NCI-H1436 treated with DMSO at 0.1 percent for 48 hours (cell line): ENCODE data around the gene BMP2.

ENCODE experiments used
- DNase-seq: peaks from one replicate; lab custom pipeline; 2025; lab: John Stamatoyannopoulos, UW

Gene BMP2

GRCh38 chr20:6768228-6769140 is 998 bp downstream of the BMP2 start:
- DNase-seq: no peak

GRCh38 chr20:6769903-6770785 is 2.7 kb downstream of the BMP2 start:
- DNase-seq: no peak

- no peak for DNase-seq
Measured at GRCh38 chr20:6770786-6771100, 3.3 kb downstream of the BMP2 start.

- no peak for DNase-seq
Measured at GRCh38 chr20:6780433-6781190, 13.1 kb downstream of the BMP2 start.

GRCh38 chr20:6783752-6784151 is 16.3 kb downstream of the BMP2 start:
- no peak for DNase-seq

- no peak for DNase-seq
Measured at GRCh38 chr20:6784210-6784631, 16.7 kb downstream of the BMP2 start.

GRCh38 chr20:6784767-6785166 is 17.3 kb downstream of the BMP2 start:
- DNase-seq: no peak

- DNase-seq: no peak
Measured at GRCh38 chr20:6786548-6786947, 19.1 kb downstream of the BMP2 start.

- no peak for DNase-seq
Measured at GRCh38 chr20:6792789-6793188, 25.3 kb downstream of the BMP2 start.

- DNase-seq: no peak
Measured at GRCh38 chr20:6802227-6802626, 34.7 kb downstream of the BMP2 start.

- no peak for DNase-seq
Measured at GRCh38 chr20:6806275-6806674, 38.8 kb downstream of the BMP2 start.

GRCh38 chr20:6811262-6812035 is 44.0 kb downstream of the BMP2 start:
- no peak for DNase-seq

GRCh38 chr20:6812530-6812929 is 45.0 kb downstream of the BMP2 start:
- no peak for DNase-seq

GRCh38 chr20:6814945-6815344 is 47.5 kb downstream of the BMP2 start:
- no peak for DNase-seq

GRCh38 chr20:6818033-6818808 is 50.7 kb downstream of the BMP2 start:
- no peak for DNase-seq

GRCh38 chr20:6819599-6819998 is 52.1 kb downstream of the BMP2 start:
- no peak for DNase-seq

- no peak for DNase-seq
Measured at GRCh38 chr20:6824401-6824800, 56.9 kb downstream of the BMP2 start.

GRCh38 chr20:6827472-6827871 is 60.0 kb downstream of the BMP2 start:
- DNase-seq: no peak

GRCh38 chr20:6828794-6829423 is 61.4 kb downstream of the BMP2 start:
- peak; percentile 13 for DNase-seq

GRCh38 chr20:6829510-6830116 is 62.1 kb downstream of the BMP2 start:
- DNase-seq: no peak
